A673 (cell line): Measurements from ENCODE around the gene DHX34. TPM values are rescaled to one million over a fixed set of nuclear protein-coding genes. Genes with fewer than 3 reads are reported as not detected.

Experiments used
- BruUV-seq: library from RNA; stranded (reverse); fragments of 400-500 nt; replicated peaks from 2 replicates; lab custom pipeline; 2021; lab: Mats Ljungman, UMichigan
- CTCF ChIA-PET: fragments of 300-600 bp; sonication (Branson Sonifier 250); formaldehyde crosslinking; loops from one replicate; lab custom pipeline; 2022; ENCODE audit warnings: antibody characterized with exemption; lab: Charles Lee
- POLR2A ChIA-PET: fragments of 300-600 bp; sonication (Branson Sonifier 250); formaldehyde crosslinking; loops from one replicate; lab custom pipeline; 2022; ENCODE audit warnings: antibody characterized with exemption; ENCODE audit not compliant: low non-redundant PET; lab: Charles Lee
- DNase-seq: peaks from one replicate; pipeline ENCODE4 v3.0.0-alpha.2; 2015; ENCODE audit warnings: low spot score
- H3K27ac ChIP-seq: fragments of 200-600 bp; sonication (generic); 2 replicates; pipeline ENCODE4 v1.5.1; 2016; ENCODE audit warnings: mixed run types, low read depth, mild to moderate bottlenecking, mixed read lengths, antibody characterized with exemption, low read length; ENCODE audit not compliant: poor library complexity, severe bottlenecking
- H3K27me3 ChIP-seq: fragments of 200-600 bp; sonication (generic); replicated peaks from 2 replicates; pipeline ENCODE4 v1.6.1; 2017; ENCODE audit warnings: mixed run types, low read depth, mild to moderate bottlenecking, mixed read lengths, antibody characterized with exemption, low read length; ENCODE audit not compliant: insufficient read depth, poor library complexity
- H3K36me3 ChIP-seq: fragments of 200-600 bp; sonication (generic); 2 replicates; pipeline ENCODE4 v1.6.1; 2016; ENCODE audit warnings: mixed run types, mild to moderate bottlenecking, mixed read lengths, antibody characterized with exemption, low read length; ENCODE audit not compliant: insufficient read depth, poor library complexity, severe bottlenecking
- H3K4me1 ChIP-seq: fragments of 200-600 bp; sonication (generic); 2 replicates; pipeline ENCODE4 v1.6.1; 2017; ENCODE audit warnings: mixed run types, mild to moderate bottlenecking, mixed read lengths, antibody characterized with exemption, low read length; ENCODE audit not compliant: insufficient read depth, poor library complexity, severe bottlenecking
- H3K4me3 ChIP-seq: fragments of 200-600 bp; sonication (generic); 2 replicates; pipeline ENCODE4 v1.5.1; 2016; ENCODE audit warnings: low read depth, mixed run types, mild to moderate bottlenecking, mixed read lengths, low read length; ENCODE audit not compliant: poor library complexity, severe bottlenecking
- H3K9me3 ChIP-seq: fragments of 200-600 bp; sonication (generic); 2 replicates; pipeline ENCODE4 v1.6.1; 2016; ENCODE audit warnings: mixed run types, low read depth, mild to moderate bottlenecking, mixed read lengths, antibody characterized with exemption, low read length; ENCODE audit not compliant: poor library complexity, severe bottlenecking
- CTCF ChIP-seq: fragments of 300-800, 200-600 bp; sonication (generic); conservative IDR thresholded peaks from 2 replicates; pipeline ENCODE4 v1.5.1; 2017; ENCODE audit warnings: low read depth, mild to moderate bottlenecking, antibody characterized with exemption, low read length, moderate library complexity, mixed read lengths
- EZH2 ChIP-seq: fragments of 200-600 bp; sonication (generic); IDR thresholded peaks from 2 replicates; pipeline ENCODE4 v1.6.1; 2017; ENCODE audit warnings: borderline replicate concordance, low read depth, mild to moderate bottlenecking, mixed read lengths, antibody characterized with exemption, low read length; ENCODE audit not compliant: poor library complexity, severe bottlenecking
- intact Hi-C: fragments of 100-400 bp; cut with micrococcal nuclease; formaldehyde crosslinking; loops from one replicate; pipeline ENCODE4 v1.10.0; 2022; ENCODE audit not compliant: unreplicated experiment
- total RNA-seq: library from RNA; stranded (reverse); gene quantifications from 2 replicates; pipeline ENCODE4 v1.2.3, GENCODE V29; 2021

The DHX34 gene
- total RNA-seq, 1 experiment from 2014 or later: 29.6 TPM

- intact Hi-C loops: no loop called here
- CTCF ChIA-PET: no interaction called here
- no peak for DNase-seq
- no TSS peak for BruUV-seq
- POLR2A ChIA-PET: no interaction called here
- H3K4me3 ChIP-seq: no peak overlapping the region
- H3K27ac ChIP-seq: no peak overlapping the region
- no peaks in the 10 kb centered on the region for H3K4me1 ChIP-seq
- no peak for TF ChIP-seq CTCF
- TF ChIP-seq EZH2: no peak
- peaks cover 51% of the 10 kb centered on the region for H3K36me3 ChIP-seq
- H3K27me3 ChIP-seq: no peaks in the 10 kb centered on the region
- H3K9me3 ChIP-seq: no peaks in the 10 kb centered on the region
These were observed 22.1 kb downstream of the DHX34 start for GRCh38 chr19:47371261-47371660.

GRCh38 chr19:47372603-47373002, 23.5 kb downstream of the DHX34 start:
- no peaks in the 10 kb centered on the region for H3K9me3 ChIP-seq
- no peaks in the 10 kb centered on the region for H3K27me3 ChIP-seq
- H3K27ac ChIP-seq: no peak overlapping the region
- no peak overlapping the region for H3K4me3 ChIP-seq
- no peak for DNase-seq
- TF ChIP-seq EZH2 (no peak), CTCF (no peak)
- POLR2A ChIA-PET: no interaction called here
- CTCF ChIA-PET: no interaction called here
- peaks cover 57% of the 10 kb centered on the region for H3K36me3 ChIP-seq
- H3K4me1 ChIP-seq: no peaks in the 10 kb centered on the region
- intact Hi-C loops: no loop called here
- no TSS peak for BruUV-seq

- intact Hi-C loops: no loop called here
- POLR2A ChIA-PET: no interaction called here
- Histone ChIP-seq H3K4me1 (no peaks in the 10 kb centered on the region), H3K4me3 (no peak overlapping the region), H3K36me3 (peaks cover 57% of the 10 kb centered on the region), H3K27ac (no peak overlapping the region), H3K9me3 (no peaks in the 10 kb centered on the region), H3K27me3 (no peaks in the 10 kb centered on the region)
- no TSS peak for BruUV-seq
- DNase-seq: no peak
- TF ChIP-seq EZH2 (no peak), CTCF (no peak)
- CTCF ChIA-PET: no interaction called here
These were observed 24.4 kb downstream of the DHX34 start for GRCh38 chr19:47373246-47374240.
